Measurements from ENCODE around the gene MLANA. TPM values are rescaled to one million over a fixed set of nuclear protein-coding genes. Genes with fewer than 3 reads are reported as not detected.

The MLANA gene
- total and polyA plus RNA-seq, 2 donors (not counting 1 experiment from before 2014, with no cell fraction given): not detected

DNA sequence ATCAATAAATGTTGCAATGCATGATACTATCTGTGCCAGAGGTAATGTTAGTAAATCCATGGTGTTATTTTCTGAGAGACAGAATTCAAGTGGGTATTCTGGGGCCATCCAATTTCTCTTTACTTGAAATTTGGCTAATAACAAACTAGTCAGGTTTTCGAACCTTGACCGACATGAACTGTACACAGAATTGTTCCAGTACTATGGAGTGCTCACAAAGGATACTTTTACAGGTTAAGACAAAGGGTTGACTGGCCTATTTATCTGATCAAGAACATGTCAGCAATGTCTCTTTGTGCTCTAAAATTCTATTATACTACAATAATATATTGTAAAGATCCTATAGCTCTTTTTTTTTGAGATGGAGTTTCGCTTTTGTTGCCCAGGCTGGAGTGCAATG, 18.2 kb downstream of the MLANA start:
- Histone ChIP-seq H3K4me3 (replicated peaks in 1 of 4; ENCODE audit: control extremely low read depth in 1 of 4, insufficient read depth in 1 of 4, low read depth in 3 of 4, low read length in 4 of 4) (no peak overlapping the region), H4K20me1 (ENCODE audit: control insufficient read depth, extremely low read depth, insufficient read depth, low read length) (no peaks in the 10 kb centered on the region), H3K27ac (ENCODE audit: insufficient read depth, low read length) (no peak overlapping the region), H3K27me3 (ENCODE audit: control insufficient read depth, insufficient read depth, low read length) (no peaks in the 10 kb centered on the region), H3K79me2 (ENCODE audit: control insufficient read depth, insufficient read depth, low read length) (no peaks in the 10 kb centered on the region), H3K4me1 (ENCODE audit: control insufficient read depth, extremely low read depth, insufficient read depth, low read length) (peaks cover 3% of the 10 kb centered on the region), H3K9ac (ENCODE audit: insufficient read depth, low read length) (no peak overlapping the region), H3K4me2 (ENCODE audit: extremely low read depth, insufficient read depth, low read length) (no peak overlapping the region), H2AFZ (ENCODE audit: low read length) (no peak overlapping the region), H3K9me3 (ENCODE audit: control insufficient read depth, insufficient read depth, low read depth, low read length) (no peaks in the 10 kb centered on the region), H3K36me3 (ENCODE audit: control insufficient read depth, insufficient read depth, low read length) (no peaks in the 10 kb centered on the region)
- no peak for DNase-seq (ENCODE audit: low read depth in 2 of 2)
- TF ChIP-seq, protein P1, sequence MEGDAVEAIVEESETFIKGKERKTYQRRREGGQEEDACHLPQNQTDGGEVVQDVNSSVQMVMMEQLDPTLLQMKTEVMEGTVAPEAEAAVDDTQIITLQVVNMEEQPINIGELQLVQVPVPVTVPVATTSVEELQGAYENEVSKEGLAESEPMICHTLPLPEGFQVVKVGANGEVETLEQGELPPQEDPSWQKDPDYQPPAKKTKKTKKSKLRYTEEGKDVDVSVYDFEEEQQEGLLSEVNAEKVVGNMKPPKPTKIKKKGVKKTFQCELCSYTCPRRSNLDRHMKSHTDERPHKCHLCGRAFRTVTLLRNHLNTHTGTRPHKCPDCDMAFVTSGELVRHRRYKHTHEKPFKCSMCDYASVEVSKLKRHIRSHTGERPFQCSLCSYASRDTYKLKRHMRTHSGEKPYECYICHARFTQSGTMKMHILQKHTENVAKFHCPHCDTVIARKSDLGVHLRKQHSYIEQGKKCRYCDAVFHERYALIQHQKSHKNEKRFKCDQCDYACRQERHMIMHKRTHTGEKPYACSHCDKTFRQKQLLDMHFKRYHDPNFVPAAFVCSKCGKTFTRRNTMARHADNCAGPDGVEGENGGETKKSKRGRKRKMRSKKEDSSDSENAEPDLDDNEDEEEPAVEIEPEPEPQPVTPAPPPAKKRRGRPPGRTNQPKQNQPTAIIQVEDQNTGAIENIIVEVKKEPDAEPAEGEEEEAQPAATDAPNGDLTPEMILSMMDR (conservative IDR thresholded peaks at IDR 0.05 in 1 of 2, IDR thresholded peaks at IDR 0.05 in 1 of 2; ENCODE audit: low read depth in 1 of 2, low read length in 2 of 2): no peak
- no peak for TF ChIP-seq EZH2 (IDR thresholded peaks at IDR 0.05; ENCODE audit: low read length, missing control alignments)

DNA sequence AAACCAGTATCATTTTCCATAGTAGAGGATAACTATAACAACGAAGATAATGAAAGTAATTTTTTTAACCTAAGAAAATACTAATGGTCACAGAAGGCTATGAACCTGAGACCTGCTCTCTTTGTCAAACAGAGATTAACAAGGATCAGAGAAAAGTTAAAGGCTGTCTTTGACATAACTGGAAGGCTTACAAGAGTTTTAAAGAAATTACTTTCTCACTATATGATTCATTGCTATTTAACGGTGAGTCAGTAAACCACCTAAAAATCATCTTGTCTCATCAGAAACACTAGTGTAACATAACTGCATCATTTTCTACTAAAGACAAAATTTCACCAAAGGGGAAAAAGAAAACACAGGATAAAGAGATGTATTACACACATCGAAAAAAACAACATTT, 19.3 kb downstream of the MLANA start:
- H2AFZ ChIP-seq (ENCODE audit: low read length): no peak overlapping the region
- peak; percentile 5 to 45 for DNase-seq (ENCODE audit: low read depth in 2 of 2)
- no peaks in the 10 kb centered on the region for H3K27me3 ChIP-seq (ENCODE audit: control insufficient read depth, insufficient read depth, low read length)
- peaks cover 3% of the 10 kb centered on the region for H3K4me1 ChIP-seq (ENCODE audit: control insufficient read depth, extremely low read depth, insufficient read depth, low read length)
- H3K9ac ChIP-seq (ENCODE audit: insufficient read depth, low read length): no peak overlapping the region
- no peak overlapping the region for H3K27ac ChIP-seq (ENCODE audit: insufficient read depth, low read length)
- H3K4me2 ChIP-seq (ENCODE audit: extremely low read depth, insufficient read depth, low read length): no peak overlapping the region
- H3K79me2 ChIP-seq (ENCODE audit: control insufficient read depth, insufficient read depth, low read length): no peaks in the 10 kb centered on the region
- no peaks in the 10 kb centered on the region for H3K36me3 ChIP-seq (ENCODE audit: control insufficient read depth, insufficient read depth, low read length)
- no peak overlapping the region for H3K4me3 ChIP-seq (replicated peaks in 1 of 4; ENCODE audit: control extremely low read depth in 1 of 4, insufficient read depth in 1 of 4, low read depth in 3 of 4, low read length in 4 of 4)
- H4K20me1 ChIP-seq (ENCODE audit: control insufficient read depth, extremely low read depth, insufficient read depth, low read length): no peaks in the 10 kb centered on the region
- no peaks in the 10 kb centered on the region for H3K9me3 ChIP-seq (ENCODE audit: control insufficient read depth, insufficient read depth, low read depth, low read length)
- TF ChIP-seq, protein P1 (conservative IDR thresholded peaks at IDR 0.05 in 1 of 2, IDR thresholded peaks at IDR 0.05 in 1 of 2; ENCODE audit: low read depth in 1 of 2, low read length in 2 of 2): no peak
- TF ChIP-seq EZH2 (IDR thresholded peaks at IDR 0.05; ENCODE audit: low read length, missing control alignments): no peak

GRCh38 chr9:5910413-5911057, 19.8 kb downstream of the MLANA start:
- no peaks in the 10 kb centered on the region for H3K36me3 ChIP-seq (ENCODE audit: control insufficient read depth, insufficient read depth, low read length)
- DNase-seq (ENCODE audit: low read depth in 2 of 2): peak; percentile 2 to 9
- TF ChIP-seq, protein P1 (conservative IDR thresholded peaks at IDR 0.05 in 1 of 2, IDR thresholded peaks at IDR 0.05 in 1 of 2; ENCODE audit: low read depth in 1 of 2, low read length in 2 of 2): no peak
- no peak for TF ChIP-seq EZH2 (IDR thresholded peaks at IDR 0.05; ENCODE audit: low read length, missing control alignments)

More at GRCh38 chr9:5910413-5911057, 19.8 kb downstream of the MLANA start:
- no peaks in the 10 kb centered on the region for H4K20me1 ChIP-seq (ENCODE audit: control insufficient read depth, extremely low read depth, insufficient read depth, low read length)
- no peak overlapping the region for H3K9ac ChIP-seq (ENCODE audit: insufficient read depth, low read length)
- H3K79me2 ChIP-seq (ENCODE audit: control insufficient read depth, insufficient read depth, low read length): no peaks in the 10 kb centered on the region
- no peak overlapping the region for H3K4me2 ChIP-seq (ENCODE audit: extremely low read depth, insufficient read depth, low read length)
- H2AFZ ChIP-seq (ENCODE audit: low read length): no peak overlapping the region
- no peak overlapping the region for H3K4me3 ChIP-seq (replicated peaks in 1 of 4; ENCODE audit: control extremely low read depth in 1 of 4, insufficient read depth in 1 of 4, low read depth in 3 of 4, low read length in 4 of 4)
- no peaks in the 10 kb centered on the region for H3K27me3 ChIP-seq (ENCODE audit: control insufficient read depth, insufficient read depth, low read length)
- no peak overlapping the region for H3K27ac ChIP-seq (ENCODE audit: insufficient read depth, low read length)
- H3K9me3 ChIP-seq (ENCODE audit: control insufficient read depth, insufficient read depth, low read depth, low read length): no peaks in the 10 kb centered on the region
- H3K4me1 ChIP-seq (ENCODE audit: control insufficient read depth, extremely low read depth, insufficient read depth, low read length): peaks cover 3% of the 10 kb centered on the region

All from fibroblast of lung (primary cell).